Astrocyte (in vitro differentiated cells and primary cell): ENCODE results near the gene PSMC3IP. TPM values are rescaled to one million over a fixed set of nuclear protein-coding genes. Genes with fewer than 3 reads are reported as not detected.

ENCODE experiments used
- DNase-seq: peaks from one replicate; pipeline ENCODE4 v3.0.0-alpha.2; 2010; ENCODE audit warnings: low read depth
- FAIRE-seq: peaks from 2 replicates; lab custom pipeline; 2011; peaks lifted over from hg19 to GRCh38; lab: Jason Lieb, UNC
- H2AFZ ChIP-seq: 2 replicates; pipeline ENCODE4 v1.6.0; 2012; ENCODE audit warnings: low read depth, low read length, inconsistent platforms
- H3K27ac ChIP-seq: 2 replicates; pipeline ENCODE4 v1.5.1; 2011; ENCODE audit warnings: low read depth, low read length, inconsistent platforms
- H3K27me3 ChIP-seq: 2 replicates; pipeline ENCODE4 v1.6.0; 2011; ENCODE audit warnings: low read length, inconsistent platforms; ENCODE audit not compliant: insufficient read depth
- H3K36me3 ChIP-seq: 2 replicates; pipeline ENCODE4 v1.5.1; 2011; ENCODE audit warnings: low read length, inconsistent platforms; ENCODE audit not compliant: insufficient read depth
- H3K4me1 ChIP-seq: 2 replicates; pipeline ENCODE4 v1.5.1; 2011; ENCODE audit warnings: low read length, inconsistent platforms; ENCODE audit not compliant: insufficient read depth
- H3K4me2 ChIP-seq: 2 replicates; pipeline ENCODE4 v1.6.0; 2012; ENCODE audit warnings: low read length, inconsistent platforms
- H3K4me3 ChIP-seq: 2 replicates; pipeline ENCODE4 v1.5.1; 2011; ENCODE audit warnings: low read depth, mild to moderate bottlenecking, low read length, inconsistent platforms; ENCODE audit not compliant: insufficient read depth
- H3K79me2 ChIP-seq: 2 replicates; pipeline ENCODE4 v1.6.0; 2012; ENCODE audit warnings: mild to moderate bottlenecking, low read length, inconsistent platforms; ENCODE audit not compliant: insufficient read depth
- H3K9ac ChIP-seq: 2 replicates; pipeline ENCODE4 v1.6.0; 2012; ENCODE audit warnings: mild to moderate bottlenecking, low read length, inconsistent platforms
- H3K9me3 ChIP-seq: 2 replicates; pipeline ENCODE4 v1.5.1; 2012; ENCODE audit warnings: low read depth, mild to moderate bottlenecking, low read length, inconsistent platforms; ENCODE audit not compliant: insufficient read depth
- H4K20me1 ChIP-seq: 2 replicates; pipeline ENCODE4 v1.6.0; 2012; ENCODE audit warnings: low read length, inconsistent platforms; ENCODE audit not compliant: insufficient read depth
- H3K27ac Mint-ChIP-seq: one replicate; pipeline ENCODE4 v1.8.0; 2021; ENCODE audit warnings: mild to moderate bottlenecking, mixed read lengths; ENCODE audit not compliant: unreplicated experiment
- H3K27me3 Mint-ChIP-seq: one replicate; pipeline ENCODE4 v1.8.0; 2021; ENCODE audit warnings: low read depth, mixed read lengths; ENCODE audit not compliant: unreplicated experiment
- H3K36me3 Mint-ChIP-seq: one replicate; pipeline ENCODE4 v1.8.0; 2021; ENCODE audit warnings: low read depth, mixed read lengths; ENCODE audit not compliant: unreplicated experiment
- H3K4me1 Mint-ChIP-seq: one replicate; pipeline ENCODE4 v1.8.0; 2021; ENCODE audit warnings: low read depth, mixed read lengths; ENCODE audit not compliant: unreplicated experiment
- H3K4me3 Mint-ChIP-seq: one replicate; pipeline ENCODE4 v1.8.0; 2021; ENCODE audit warnings: mild to moderate bottlenecking, moderate library complexity, mixed read lengths; ENCODE audit not compliant: unreplicated experiment
- H3K9me3 Mint-ChIP-seq: one replicate; pipeline ENCODE4 v1.8.0; 2021; ENCODE audit warnings: mild to moderate bottlenecking, mixed read lengths; ENCODE audit not compliant: unreplicated experiment
- CTCF ChIP-seq: IDR thresholded peaks from 2 replicates; pipeline ENCODE4 v1.5.1; 2011; ENCODE audit warnings: low read depth, mild to moderate bottlenecking, inconsistent platforms, low read length, moderate library complexity; ENCODE audit not compliant: insufficient read depth
- EZH2 ChIP-seq: IDR thresholded peaks from 2 replicates; pipeline ENCODE4 v1.6.1; 2012; ENCODE audit warnings: mild to moderate bottlenecking, low read length, inconsistent platforms; ENCODE audit not compliant: insufficient read depth
- total RNA-seq: library from RNA; stranded (reverse); gene quantifications from 2 replicates; pipeline ENCODE4 v1.2.1, GENCODE V29; 2021

Gene PSMC3IP
- total RNA-seq, 1 donor from 2014 or later, result 8.7 TPM

- H3K36me3 Mint-ChIP-seq, result peaks cover 5% of the 10 kb centered on the region
- H3K4me1 ChIP-seq, result peaks cover 13% of the 10 kb centered on the region
- peaks cover 4% of the 10 kb centered on the region for H3K4me1 Mint-ChIP-seq
- DNase-seq (no peak), FAIRE-seq (no peak)
- no peaks in the 10 kb centered on the region for H3K9me3 ChIP-seq
- H3K27ac Mint-ChIP-seq, result peak overlapping the region; percentile 81
- no peak for TF ChIP-seq CTCF
- TF ChIP-seq EZH2, result no peak
- no peaks in the 10 kb centered on the region for H3K27me3 Mint-ChIP-seq
- H3K9me3 Mint-ChIP-seq, result no peaks in the 10 kb centered on the region
- peaks cover 25% of the 10 kb centered on the region for H3K79me2 ChIP-seq
- H2AFZ ChIP-seq, result no peak overlapping the region
- peaks cover 19% of the 10 kb centered on the region for H3K36me3 ChIP-seq
- H3K4me3 ChIP-seq, result no peak overlapping the region
- H3K4me3 Mint-ChIP-seq, result peak overlapping the region; percentile 62
- no peaks in the 10 kb centered on the region for H3K27me3 ChIP-seq
- no peak overlapping the region for H3K9ac ChIP-seq
- no peak overlapping the region for H3K4me2 ChIP-seq
- H3K27ac ChIP-seq, result no peak overlapping the region
- H4K20me1 ChIP-seq, result peaks cover 8% of the 10 kb centered on the region
Observed at GRCh38 chr17:42579794-42580551, 2.4 kb upstream of the PSMC3IP start.

- Histone ChIP-seq H3K27me3 (no peaks in the 10 kb centered on the region), H3K79me2 (peaks cover 34% of the 10 kb centered on the region), H3K4me2 (peak overlapping the region; percentile 97), H3K36me3 (peaks cover 30% of the 10 kb centered on the region), H3K4me1 (peaks cover 13% of the 10 kb centered on the region), H3K9ac (peak overlapping the region; percentile 96), H3K27ac (peak overlapping the region; percentile 77), H2AFZ (peak overlapping the region; percentile 86), H3K4me3 (peak overlapping the region; percentile 98), H4K20me1 (peaks cover 13% of the 10 kb centered on the region), H3K9me3 (no peaks in the 10 kb centered on the region)
- Mint-ChIP-seq H3K4me1 (peaks cover 4% of the 10 kb centered on the region), H3K27ac (peak overlapping the region; percentile 97), H3K4me3 (peak overlapping the region; percentile 97), H3K27me3 (no peaks in the 10 kb centered on the region), H3K36me3 (peaks cover 2% of the 10 kb centered on the region), H3K9me3 (no peaks in the 10 kb centered on the region)
- FAIRE-seq, result no peak
- DNase-seq, result peak; percentile 34
- TF ChIP-seq EZH2 (no peak), CTCF (peak; percentile 68)
Observed at GRCh38 chr17:42578282-42578869, 847 bp upstream of the PSMC3IP start.
